ENCODE measurements around the gene TAC3. TPM values are rescaled to one million over a fixed set of nuclear protein-coding genes. Genes with fewer than 3 reads are reported as not detected.
"Not testable (repeated sequence)": the region's sequence is repeated elsewhere in the genome, so short reads cannot be mapped to it uniquely, and the experiment has no call there.

The TAC3 gene
- total and polyA plus RNA-seq, 2 donors from 2014 or later = not detected

- Histone ChIP-seq H3K27me3 (ENCODE audit: control insufficient read depth, insufficient read depth, low read length) (no peaks in the 10 kb centered on the region), H3K9ac (ENCODE audit: low read length in 3 of 3) (no peak overlapping the region), H3K4me3 (ENCODE audit: low read length in 3 of 3) (no peak overlapping the region), H3K4me1 (ENCODE audit: control insufficient read depth in 2 of 3, insufficient read depth in 2 of 3, low read depth in 1 of 3, low read length in 3 of 3) (peaks cover 0 to 9% (median 0%) of the 10 kb centered on the region in 3 donors), H3K36me3 (ENCODE audit: control insufficient read depth in 2 of 3, insufficient read depth in 3 of 3, low read length in 3 of 3) (no peaks in the 10 kb centered on the region), H3K9me3 (ENCODE audit: control insufficient read depth in 2 of 3, insufficient read depth in 1 of 3, low read length in 3 of 3) (no peaks in the 10 kb centered on the region), H3K27ac (ENCODE audit: low read depth in 2 of 2, low read length in 2 of 2) (no peak overlapping the region)
- FAIRE-seq = no peak
- peak; percentile 79 to 93 (median 87) for DNase-seq
- intact Hi-C loops (cut with DNase I) = no loop called here
- TF ChIP-seq, protein P1, sequence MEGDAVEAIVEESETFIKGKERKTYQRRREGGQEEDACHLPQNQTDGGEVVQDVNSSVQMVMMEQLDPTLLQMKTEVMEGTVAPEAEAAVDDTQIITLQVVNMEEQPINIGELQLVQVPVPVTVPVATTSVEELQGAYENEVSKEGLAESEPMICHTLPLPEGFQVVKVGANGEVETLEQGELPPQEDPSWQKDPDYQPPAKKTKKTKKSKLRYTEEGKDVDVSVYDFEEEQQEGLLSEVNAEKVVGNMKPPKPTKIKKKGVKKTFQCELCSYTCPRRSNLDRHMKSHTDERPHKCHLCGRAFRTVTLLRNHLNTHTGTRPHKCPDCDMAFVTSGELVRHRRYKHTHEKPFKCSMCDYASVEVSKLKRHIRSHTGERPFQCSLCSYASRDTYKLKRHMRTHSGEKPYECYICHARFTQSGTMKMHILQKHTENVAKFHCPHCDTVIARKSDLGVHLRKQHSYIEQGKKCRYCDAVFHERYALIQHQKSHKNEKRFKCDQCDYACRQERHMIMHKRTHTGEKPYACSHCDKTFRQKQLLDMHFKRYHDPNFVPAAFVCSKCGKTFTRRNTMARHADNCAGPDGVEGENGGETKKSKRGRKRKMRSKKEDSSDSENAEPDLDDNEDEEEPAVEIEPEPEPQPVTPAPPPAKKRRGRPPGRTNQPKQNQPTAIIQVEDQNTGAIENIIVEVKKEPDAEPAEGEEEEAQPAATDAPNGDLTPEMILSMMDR (IDR thresholded peaks at IDR 0.05; ENCODE audit: borderline replicate concordance, extremely low read depth, insufficient read depth) = peak; percentile 94
These were observed 28.7 kb downstream of the TAC3 start for GRCh38 chr12:56987551-56988053.

- TF ChIP-seq, protein P1 (IDR thresholded peaks at IDR 0.05; ENCODE audit: borderline replicate concordance, extremely low read depth, insufficient read depth) = no peak
- intact Hi-C loops (cut with DNase I) = no loop called here
These were observed 29.3 kb downstream of the TAC3 start for GRCh38 chr12:56987011-56987410.

GRCh38 chr12:56985714-56986113, 30.6 kb downstream of the TAC3 start:
- H3K9me3 ChIP-seq (ENCODE audit: control insufficient read depth in 2 of 3, insufficient read depth in 1 of 3, low read length in 3 of 3); H3K4me3 ChIP-seq (ENCODE audit: low read length in 3 of 3); DNase-seq; H3K4me1 ChIP-seq (ENCODE audit: control insufficient read depth in 2 of 3, insufficient read depth in 2 of 3, low read depth in 1 of 3, low read length in 3 of 3); intact Hi-C loops (cut with DNase I); FAIRE-seq; H3K27me3 ChIP-seq (ENCODE audit: control insufficient read depth, insufficient read depth, low read length); H3K9ac ChIP-seq (ENCODE audit: low read length in 3 of 3); H3K27ac ChIP-seq (ENCODE audit: low read depth in 2 of 2, low read length in 2 of 2); H3K36me3 ChIP-seq (ENCODE audit: control insufficient read depth in 2 of 3, insufficient read depth in 3 of 3, low read length in 3 of 3): not testable (repeated sequence)

More at GRCh38 chr12:56987011-56987410, 29.3 kb downstream of the TAC3 start:
- H3K27ac ChIP-seq (ENCODE audit: low read depth in 2 of 2, low read length in 2 of 2) = no peak overlapping the region
- no peak overlapping the region for H3K4me3 ChIP-seq (ENCODE audit: low read length in 3 of 3)
- FAIRE-seq (no peak), DNase-seq (no peak)
- no peaks in the 10 kb centered on the region for H3K27me3 ChIP-seq (ENCODE audit: control insufficient read depth, insufficient read depth, low read length)
- H3K9me3 ChIP-seq (ENCODE audit: control insufficient read depth in 2 of 3, insufficient read depth in 1 of 3, low read length in 3 of 3) = no peaks in the 10 kb centered on the region
- peaks cover 0 to 9% (median 0%) of the 10 kb centered on the region in 3 donors for H3K4me1 ChIP-seq (ENCODE audit: control insufficient read depth in 2 of 3, insufficient read depth in 2 of 3, low read depth in 1 of 3, low read length in 3 of 3)
- H3K36me3 ChIP-seq (ENCODE audit: control insufficient read depth in 2 of 3, insufficient read depth in 3 of 3, low read length in 3 of 3) = no peaks in the 10 kb centered on the region
- H3K9ac ChIP-seq (ENCODE audit: low read length in 3 of 3) = no peak overlapping the region

- intact Hi-C loops (cut with DNase I) = no loop called here
These were observed 32.9 kb downstream of the TAC3 start for GRCh38 chr12:56983386-56983785.

GRCh38 chr12:56982578-56983236, 33.6 kb downstream of the TAC3 start:
- intact Hi-C loops (cut with DNase I); H3K36me3 ChIP-seq (ENCODE audit: control insufficient read depth in 2 of 3, insufficient read depth in 3 of 3, low read length in 3 of 3); H3K27ac ChIP-seq (ENCODE audit: low read depth in 2 of 2, low read length in 2 of 2); H3K9me3 ChIP-seq (ENCODE audit: control insufficient read depth in 2 of 3, insufficient read depth in 1 of 3, low read length in 3 of 3); H3K27me3 ChIP-seq (ENCODE audit: control insufficient read depth, insufficient read depth, low read length); FAIRE-seq; H3K4me1 ChIP-seq (ENCODE audit: control insufficient read depth in 2 of 3, insufficient read depth in 2 of 3, low read depth in 1 of 3, low read length in 3 of 3); H3K9ac ChIP-seq (ENCODE audit: low read length in 3 of 3); H3K4me3 ChIP-seq (ENCODE audit: low read length in 3 of 3): not testable (repeated sequence)
- peak in 2 of 5 donors; percentile 26 to 52 for DNase-seq

More at GRCh38 chr12:56983386-56983785, 32.9 kb downstream of the TAC3 start:
- no peak overlapping the region for H3K27ac ChIP-seq (ENCODE audit: low read depth in 2 of 2, low read length in 2 of 2)
- FAIRE-seq (no peak), DNase-seq (no peak)
- no peaks in the 10 kb centered on the region for H3K4me1 ChIP-seq (ENCODE audit: control insufficient read depth in 2 of 3, insufficient read depth in 2 of 3, low read depth in 1 of 3, low read length in 3 of 3)
- H3K9ac ChIP-seq (ENCODE audit: low read length in 3 of 3) = no peak overlapping the region
- no peaks in the 10 kb centered on the region for H3K9me3 ChIP-seq (ENCODE audit: control insufficient read depth in 2 of 3, insufficient read depth in 1 of 3, low read length in 3 of 3)
- no peaks in the 10 kb centered on the region for H3K36me3 ChIP-seq (ENCODE audit: control insufficient read depth in 2 of 3, insufficient read depth in 3 of 3, low read length in 3 of 3)
- no peak overlapping the region for H3K4me3 ChIP-seq (ENCODE audit: low read length in 3 of 3)
- no peaks in the 10 kb centered on the region for H3K27me3 ChIP-seq (ENCODE audit: control insufficient read depth, insufficient read depth, low read length)
- TF ChIP-seq, protein P1 (IDR thresholded peaks at IDR 0.05; ENCODE audit: borderline replicate concordance, extremely low read depth, insufficient read depth) = no peak

Data from kidney (tissue), 14 donors.